B cell (primary cell): Measurements from ENCODE around the gene ATAD1. TPM values are rescaled to one million over a fixed set of nuclear protein-coding genes. Genes with fewer than 3 reads are reported as not detected.

Source experiments
- ATAC-seq: fragments of 200-7000 bp; cut with Tn5 transposase; one replicate; pipeline ENCODE4 v1.10.0; 2021; ENCODE audit warnings: low read depth, mild to moderate bottlenecking, moderate number of reproducible peaks, moderate library complexity
- CTCF ChIA-PET: fragments of 350-600 bp; sonication (Branson Sonifier 250); formaldehyde crosslinking; loops from one replicate; lab custom pipeline; 2021; ENCODE audit warnings: antibody characterized with exemption, inconsistent platforms; lab: Charles Lee
- POLR2A ChIA-PET: fragments of 350-600 bp; sonication (Branson Sonifier 250); formaldehyde crosslinking; loops from one replicate; lab custom pipeline; 2021; ENCODE audit warnings: antibody characterized with exemption; lab: Charles Lee
- DNase-seq: peaks from one replicate; pipeline ENCODE4 v3.0.0; 2013
- H2AFZ ChIP-seq: 2 replicates; pipeline ENCODE4 v1.6.1; 2012; ENCODE audit warnings: mild to moderate bottlenecking, low read depth, low read length; ENCODE audit not compliant: insufficient read depth, poor library complexity, severe bottlenecking
- H3K27ac ChIP-seq, 2 donors: 1 replicate in 1 of 2; 2 replicates in 1 of 2; pipeline ENCODE4 v1.5.1; 2012 to 2013; ENCODE audit warnings: low read length in 2 of 2, mild to moderate bottlenecking in 2 of 2, moderate library complexity in 1 of 2
- H3K27me3 ChIP-seq, 4 experiments: fragments of 200-600 bp in 1 of 4; sonication (generic) in 1 of 4; replicated peaks in 1 of 4; 1 replicate in 2 of 4; 2 replicates in 2 of 4; pipeline versions ENCODE4 v1.6.1 to v1.7.0; 2013 to 2016; ENCODE audit warnings: low read length in 3 of 4, mild to moderate bottlenecking in 2 of 4, mixed read lengths in 1 of 4, moderate library complexity in 1 of 4; ENCODE audit not compliant: insufficient read depth in 4 of 4, control insufficient read depth in 3 of 4; ENCODE audit errors: control extremely low read depth in 1 of 4
- H3K36me3 ChIP-seq, 2 experiments: replicated peaks in 1 of 2; 1 replicate in 1 of 2; 2 replicates in 1 of 2; pipeline versions ENCODE4 v1.6.1 to v1.7.1; 2013; ENCODE audit warnings: low read length in 1 of 2; ENCODE audit not compliant: insufficient read depth in 2 of 2, control insufficient read depth in 1 of 2; ENCODE audit errors: control extremely low read depth in 1 of 2, extremely low read depth in 1 of 2
- H3K4me1 ChIP-seq, 2 donors: fragments of 200-600 bp in 1 of 2; sonication (generic) in 1 of 2; 1 replicate in 1 of 2; 2 replicates in 1 of 2; pipeline versions ENCODE4 v1.5.1 to v1.6.1; 2013 to 2017; ENCODE audit warnings: low read length in 2 of 2; ENCODE audit not compliant: control insufficient read depth in 2 of 2, insufficient read depth in 2 of 2
- H3K4me2 ChIP-seq: replicated peaks from 2 replicates; pipeline ENCODE3; 2012; ENCODE audit warnings: mild to moderate bottlenecking, low read depth, low read length; ENCODE audit not compliant: poor library complexity, severe bottlenecking
- H3K4me3 ChIP-seq, 5 experiments: fragments of 200-600 bp in 1 of 5; sonication (generic) in 1 of 5; 1 replicate in 3 of 5; 2 replicates in 2 of 5; pipeline versions ENCODE4 v1.5.1 to v1.7.0; 2011 to 2016; ENCODE audit warnings: low read length in 4 of 5, mild to moderate bottlenecking in 4 of 5, low read depth in 2 of 5, control low read depth in 1 of 5, moderate library complexity in 1 of 5; ENCODE audit not compliant: insufficient read depth in 1 of 5; ENCODE audit errors: control extremely low read depth in 1 of 5, extremely low read depth in 1 of 5
- H3K79me2 ChIP-seq: fragments of 200-600 bp; sonication (generic); one replicate; pipeline ENCODE4 v1.6.0; 2016; ENCODE audit warnings: low read length; ENCODE audit not compliant: control insufficient read depth, insufficient read depth
- H3K9ac ChIP-seq: fragments of 200-600 bp; sonication (generic); 2 replicates; pipeline ENCODE4 v1.6.1; 2017; ENCODE audit warnings: mild to moderate bottlenecking, low read length, moderate library complexity
- H3K9me3 ChIP-seq, 3 donors: one replicate each; pipeline versions ENCODE4 v1.6.1 to v1.7.1; 2013; ENCODE audit warnings: low read length in 2 of 3; ENCODE audit not compliant: control insufficient read depth in 2 of 3, insufficient read depth in 1 of 3; ENCODE audit errors: control extremely low read depth in 1 of 3
- H4K20me1 ChIP-seq: 2 replicates; pipeline ENCODE4 v1.6.0; 2012; ENCODE audit warnings: mild to moderate bottlenecking, low read length; ENCODE audit not compliant: insufficient read depth, control insufficient read depth, poor library complexity, severe bottlenecking
- H3K27ac Mint-ChIP-seq: one replicate; pipeline ENCODE4 v1.8.0; 2021; ENCODE audit warnings: mixed read lengths
- H3K27me3 Mint-ChIP-seq: one replicate; pipeline ENCODE4 v1.8.0; 2021; ENCODE audit warnings: mixed read lengths
- H3K4me1 Mint-ChIP-seq: one replicate; pipeline ENCODE4 v1.8.0; 2021; ENCODE audit warnings: mixed read lengths
- H3K4me3 Mint-ChIP-seq: one replicate; pipeline ENCODE4 v1.8.0; 2021; ENCODE audit warnings: mixed read lengths
- H3K9me3 Mint-ChIP-seq: one replicate; pipeline ENCODE4 v1.8.0; 2022; ENCODE audit warnings: mixed read lengths; ENCODE audit not compliant: insufficient read depth
- CTCF ChIP-seq: fragments of 200-600 bp; IDR thresholded peaks from one replicate; pipeline ENCODE4 v1.8.0; 2022; ENCODE audit warnings: antibody characterized with exemption, mild to moderate bottlenecking
- EZH2 ChIP-seq: IDR thresholded peaks from 2 replicates; pipeline ENCODE4 v1.6.1; 2012; ENCODE audit warnings: borderline replicate concordance, low read depth, mild to moderate bottlenecking, moderate library complexity, low read length; ENCODE audit not compliant: insufficient read depth, poor library complexity, severe bottlenecking
- WGBS: methylation state at CpG from one replicate; pipeline ENCODE4 v1.1.5; 2013; ENCODE audit warnings: missing lambda C conversion rate; ENCODE audit not compliant: insufficient coverage; 5-methylcytosine and 5-hydroxymethylcytosine counted together
- intact Hi-C: fragments of 100-400 bp; cut with micrococcal nuclease; formaldehyde crosslinking; loops from one replicate; pipeline ENCODE4 v1.10.0; 2022
- polyA plus RNA-seq: library from polyadenylated mRNA; depleted of rRNA; stranded (reverse); fragments of >200 nt; gene quantifications from 2 replicates; pipeline ENCODE4 v1.2.3, GENCODE V29; 2012
- total RNA-seq, 2 donors: library from RNA; stranded (reverse); fragments of 120-200 nt in 1 of 2; gene quantifications; 1 replicate in 1 of 2; 2 replicates in 1 of 2; pipeline versions ENCODE4 v1.2.3 to v1.2.4, GENCODE V29; 2013 to 2022

Gene ATAD1
- total and polyA plus RNA-seq, 2 donors (not counting 1 experiment from before 2014, with no cell fraction given), result 6.1 to 44.9 TPM

- no peak overlapping the region for H2AFZ ChIP-seq
- H3K27me3 Mint-ChIP-seq, result peaks cover 4% of the 10 kb centered on the region
- H3K9me3 ChIP-seq, result no peaks in the 10 kb centered on the region
- no peaks in the 10 kb centered on the region for H3K9me3 Mint-ChIP-seq
- no peak overlapping the region for H3K27ac Mint-ChIP-seq
- no CpG with 5 or more reads among the region's 2 CpGs for WGBS
- no peak overlapping the region for H3K4me3 Mint-ChIP-seq
- H3K4me2 ChIP-seq, result no peak overlapping the region
- H3K4me1 Mint-ChIP-seq, result peaks cover 4% of the 10 kb centered on the region
- H3K4me3 ChIP-seq, result no peak overlapping the region
- no peaks in the 10 kb centered on the region for H3K79me2 ChIP-seq
- no peak overlapping the region for H3K27ac ChIP-seq
- peaks cover 0 to 7% of the 10 kb centered on the region in 2 donors for H3K4me1 ChIP-seq
- ChIA-PET CTCF (no interaction called here), POLR2A (no interaction called here)
- TF ChIP-seq EZH2 (no peak), CTCF (no peak)
- no peaks in the 10 kb centered on the region for H4K20me1 ChIP-seq
- no peak overlapping the region for H3K9ac ChIP-seq
- H3K27me3 ChIP-seq, result peaks cover 0 to 5% (median 0%) of the 10 kb centered on the region in 4 experiments
- H3K36me3 ChIP-seq, result no peaks in the 10 kb centered on the region
- no peak for ATAC-seq
- intact Hi-C loops, result no loop called here
- no peak for DNase-seq
Measured at GRCh38 chr10:87721781-87722180, 96.2 kb downstream of the ATAD1 start.

- H3K27me3 ChIP-seq, result peaks cover 0 to 5% (median 0%) of the 10 kb centered on the region in 4 experiments
- peaks cover 0 to 7% of the 10 kb centered on the region in 2 donors for H3K4me1 ChIP-seq
- POLR2A ChIA-PET, result interaction anchor here (0.5 kb wide), 1 partner anchor 132 kb away, joined by 4 read pairs; no protein-coding TSS in a partner anchor
Measured at GRCh38 chr10:87720665-87721064, 97.4 kb downstream of the ATAD1 start.

More at GRCh38 chr10:87720665-87721064, 97.4 kb downstream of the ATAD1 start:
- DNase-seq (no peak), ATAC-seq (no peak)
- no peak overlapping the region for H3K4me2 ChIP-seq
- Mint-ChIP-seq H3K27ac (no peak overlapping the region), H3K27me3 (peaks cover 4% of the 10 kb centered on the region), H3K9me3 (no peaks in the 10 kb centered on the region), H3K4me1 (peaks cover 4% of the 10 kb centered on the region), H3K4me3 (no peak overlapping the region)
- no peaks in the 10 kb centered on the region for H3K36me3 ChIP-seq
- no peak overlapping the region for H3K4me3 ChIP-seq
- H3K9ac ChIP-seq, result no peak overlapping the region
- H2AFZ ChIP-seq, result no peak overlapping the region
- H3K79me2 ChIP-seq, result no peaks in the 10 kb centered on the region
- H3K9me3 ChIP-seq, result no peaks in the 10 kb centered on the region
- no peaks in the 10 kb centered on the region for H4K20me1 ChIP-seq
- CTCF ChIA-PET, result no interaction called here
- no peak overlapping the region for H3K27ac ChIP-seq
- no CpG with 5 or more reads among the region's 1 CpG for WGBS
- intact Hi-C loops, result no loop called here
- TF ChIP-seq EZH2, result no peak
- TF ChIP-seq CTCF, result no peak
